Amniotic epithelial cell (primary cell): ENCODE results near the gene OR2S2.
A peak's percentile ranks its signal among the peaks of the same experiment; 100 is the strongest.
"Not testable (repeated sequence)": the region's sequence is repeated elsewhere in the genome, so short reads cannot be mapped to it uniquely, and the experiment has no call there.

Experiments used
- DNase-seq: peaks from one replicate; pipeline ENCODE4 v3.0.0-alpha.2; 2010; ENCODE audit warnings: low read depth

OR2S2 gene

GRCh38 chr9:35933550-35934067 lies 24.3 kb downstream of the OR2S2 start:
- peak; percentile 18 for DNase-seq

DNA sequence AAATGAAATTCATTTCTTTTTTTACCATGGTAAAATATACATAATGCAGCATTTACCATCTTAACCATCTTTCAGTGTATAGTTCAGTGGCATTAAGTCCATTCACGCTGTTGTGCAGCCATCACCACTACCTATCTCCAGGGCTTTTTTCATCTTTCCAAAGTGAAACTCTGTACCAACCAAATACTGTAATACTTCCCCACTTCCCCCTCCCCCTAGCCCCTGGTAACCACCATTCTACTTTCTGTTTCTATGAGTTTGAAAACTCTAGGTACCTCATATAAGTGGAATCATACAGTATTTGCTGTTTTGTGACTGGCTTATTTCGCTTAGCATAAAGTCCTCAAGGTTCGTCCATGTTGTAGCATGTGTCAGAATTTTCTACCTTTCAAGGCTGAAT lies 25.2 kb downstream of the OR2S2 start:
- no peak for DNase-seq

DNA sequence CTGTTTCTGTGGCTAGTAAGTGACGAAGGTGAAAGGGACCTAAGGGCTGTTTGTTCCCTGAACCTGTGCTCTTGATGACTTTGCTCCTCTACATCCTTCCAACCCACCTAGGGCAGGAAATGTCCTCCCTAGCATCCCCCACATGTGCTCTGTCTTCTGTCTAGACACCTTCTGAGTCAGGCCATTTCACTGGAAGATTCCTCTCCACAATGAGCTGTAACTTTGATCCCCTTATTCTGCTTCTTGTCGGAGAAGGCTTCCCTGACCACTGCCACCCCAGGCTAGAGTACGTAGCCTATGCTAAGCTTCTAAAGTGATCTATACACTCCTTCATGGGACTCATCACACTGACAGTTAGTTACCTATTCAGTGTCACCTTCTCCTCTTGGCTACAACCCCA lies 27.0 kb downstream of the OR2S2 start:
- DNase-seq, result peak; percentile 10

- DNase-seq, result no peak
These were observed 27.4 kb downstream of the OR2S2 start for GRCh38 chr9:35930521-35930920.

GRCh38 chr9:35929453-35929718 lies 28.6 kb downstream of the OR2S2 start:
- no peak for DNase-seq

DNA sequence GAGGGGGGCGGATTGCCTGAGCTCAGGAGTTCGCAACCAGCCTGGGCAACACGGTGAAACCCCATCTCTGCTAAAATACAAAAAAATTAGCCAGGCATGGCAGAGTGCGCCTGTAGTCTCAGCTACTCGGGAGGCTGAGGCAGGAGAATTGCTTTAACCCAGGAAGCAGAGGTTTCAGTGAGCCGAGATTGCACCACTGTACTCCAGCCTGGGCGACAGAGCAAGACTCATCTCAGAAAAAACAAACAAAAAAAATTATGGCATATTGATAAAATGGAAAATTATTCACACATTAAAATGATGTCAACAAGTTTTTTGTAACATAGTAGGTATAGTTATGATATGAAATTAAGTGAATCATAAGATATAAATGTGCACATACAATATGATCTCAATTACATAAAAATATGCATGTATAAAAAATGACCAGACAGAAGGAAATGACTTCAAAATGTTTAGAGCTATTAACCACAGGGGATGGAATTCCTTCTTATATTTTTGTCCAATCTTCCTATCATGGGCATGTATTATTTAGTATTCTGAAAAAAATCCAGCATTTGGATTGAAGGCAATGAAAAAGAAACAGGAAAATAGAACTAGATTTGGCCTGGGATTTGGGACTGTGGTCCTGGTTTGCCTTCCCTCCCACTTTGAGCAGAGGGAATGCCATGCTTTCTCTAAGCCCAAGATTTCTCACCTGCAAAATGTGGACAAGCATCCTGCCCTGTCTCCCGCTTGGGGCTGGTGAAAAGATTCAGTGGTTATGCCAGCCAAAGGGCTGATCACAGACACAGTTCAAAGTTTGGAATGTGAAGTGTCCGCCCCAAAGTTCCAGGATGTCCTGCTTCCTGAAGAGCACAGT lies 29.1 kb downstream of the OR2S2 start:
- no peak for DNase-seq

- DNase-seq, result peak; percentile 97
These were observed 33.8 kb downstream of the OR2S2 start for GRCh38 chr9:35923927-35924763.

DNA sequence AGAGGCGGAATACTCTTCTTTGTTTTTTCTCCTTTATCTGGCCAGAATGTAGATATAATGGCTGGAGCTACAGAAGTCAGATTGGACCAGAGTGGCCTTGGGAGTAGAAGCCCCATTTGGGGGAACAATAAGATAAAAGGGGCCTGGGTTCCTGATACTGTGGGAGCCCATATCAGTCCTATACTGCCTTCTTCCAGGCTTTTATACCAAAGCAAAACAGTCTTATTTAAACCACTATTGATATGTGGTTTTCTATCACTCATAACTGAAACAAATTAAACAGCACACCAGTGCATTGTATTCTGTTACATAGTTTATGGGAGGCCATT lies 34.4 kb downstream of the OR2S2 start:
- no peak for DNase-seq

DNA sequence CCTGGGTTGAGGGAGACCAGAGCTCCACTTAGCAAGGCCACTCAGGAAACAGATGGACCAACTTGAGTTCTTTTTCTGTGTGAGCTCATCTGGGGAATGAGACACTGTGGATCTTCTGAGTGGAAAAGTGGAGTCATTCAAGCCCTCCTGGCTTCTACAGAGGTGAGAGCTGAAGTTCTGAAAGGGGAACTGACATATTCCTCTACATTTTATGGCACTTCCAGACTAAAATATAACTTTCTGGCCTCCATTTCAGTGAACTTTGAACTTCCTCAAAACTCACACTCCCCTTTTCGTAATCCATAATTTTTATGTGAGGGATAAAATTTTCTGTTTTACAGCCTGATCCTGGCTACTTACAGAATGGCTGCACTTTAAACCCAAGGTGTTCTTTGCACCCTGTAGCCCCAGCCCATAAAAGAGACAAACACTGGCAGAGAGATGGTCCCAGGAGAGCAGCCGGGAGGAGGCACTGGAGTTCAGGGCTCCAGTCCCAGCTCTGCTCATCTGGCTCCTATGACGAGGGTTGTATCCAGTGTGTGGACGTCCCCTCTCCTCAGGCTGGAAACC lies 37.8 kb downstream of the OR2S2 start:
- no peak for DNase-seq

- DNase-seq, result no peak
These were observed 38.5 kb downstream of the OR2S2 start for GRCh38 chr9:35919212-35920008.

DNA sequence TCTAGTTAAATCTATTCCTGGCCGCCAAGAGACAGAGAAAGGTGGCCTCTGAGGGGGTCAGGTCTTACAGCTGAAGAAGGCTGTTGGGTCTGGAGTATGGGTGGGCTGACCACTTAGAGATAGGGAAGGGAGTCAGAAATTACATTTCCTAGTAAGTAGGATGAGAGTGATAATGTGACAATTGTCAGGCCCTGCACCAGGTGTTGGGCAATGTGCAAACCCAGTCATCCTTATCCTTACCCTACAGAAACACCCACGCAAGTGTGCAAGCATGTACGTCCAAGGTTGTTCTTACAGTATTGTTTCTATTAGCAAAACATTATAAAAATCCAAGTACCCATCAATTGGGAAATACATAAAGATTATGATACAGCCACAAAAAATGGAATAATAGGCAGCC lies 39.2 kb downstream of the OR2S2 start:
- DNase-seq, result no peak

DNA sequence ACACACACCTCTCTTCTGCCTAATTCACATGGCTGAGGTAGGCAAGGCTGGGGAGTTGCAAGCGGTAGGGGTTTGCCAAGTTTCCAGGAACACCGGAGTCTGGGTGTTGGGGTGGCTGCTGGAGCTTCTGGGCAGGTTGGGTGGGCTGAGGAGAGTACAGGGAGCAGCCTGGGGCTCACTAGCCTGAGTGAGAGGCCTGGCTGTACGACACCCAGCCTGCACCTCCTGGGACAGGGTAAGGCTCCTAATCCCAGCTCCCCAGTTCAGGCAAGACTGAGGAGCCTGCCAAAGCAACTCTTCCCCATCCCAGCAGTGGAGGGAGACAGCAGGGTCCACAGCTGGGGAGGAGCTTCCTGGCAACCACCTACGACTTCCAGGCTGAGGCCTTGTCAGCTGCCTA lies 40.7 kb downstream of the OR2S2 start:
- DNase-seq, result no peak

- no peak for DNase-seq
These were observed 42.2 kb downstream of the OR2S2 start for GRCh38 chr9:35915681-35916294.

DNA sequence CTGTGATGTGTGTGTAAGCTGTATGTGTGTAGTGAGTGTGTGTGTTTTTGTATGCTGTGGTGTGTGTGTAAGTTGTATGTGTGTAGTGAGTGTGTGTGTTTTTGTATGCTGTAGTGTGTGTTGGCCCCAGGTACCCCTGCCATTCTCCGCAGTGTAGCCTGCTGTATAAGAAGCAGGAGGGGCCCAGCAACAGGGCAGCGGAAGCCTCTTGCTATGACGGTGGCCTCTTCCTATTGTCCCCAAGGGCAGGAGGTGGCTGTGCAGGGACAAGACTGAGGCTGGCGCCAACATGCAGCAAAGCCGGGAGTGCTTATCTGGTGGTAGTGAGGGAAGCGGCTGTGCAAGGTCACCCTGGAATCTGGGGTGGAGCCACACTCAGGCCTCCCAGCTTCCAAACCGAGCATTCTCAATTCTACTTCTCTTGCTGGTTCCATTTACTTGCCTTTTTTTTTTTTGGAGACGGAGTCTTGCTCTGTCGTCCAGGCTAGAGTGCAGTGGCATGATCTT lies 43.6 kb downstream of the OR2S2 start:
- peak; percentile 32 for DNase-seq

GRCh38 chr9:35913429-35913828 lies 44.5 kb downstream of the OR2S2 start:
- DNase-seq, result not testable (repeated sequence)

- DNase-seq, result no peak
These were observed 45.1 kb downstream of the OR2S2 start for GRCh38 chr9:35912791-35913400.

DNA sequence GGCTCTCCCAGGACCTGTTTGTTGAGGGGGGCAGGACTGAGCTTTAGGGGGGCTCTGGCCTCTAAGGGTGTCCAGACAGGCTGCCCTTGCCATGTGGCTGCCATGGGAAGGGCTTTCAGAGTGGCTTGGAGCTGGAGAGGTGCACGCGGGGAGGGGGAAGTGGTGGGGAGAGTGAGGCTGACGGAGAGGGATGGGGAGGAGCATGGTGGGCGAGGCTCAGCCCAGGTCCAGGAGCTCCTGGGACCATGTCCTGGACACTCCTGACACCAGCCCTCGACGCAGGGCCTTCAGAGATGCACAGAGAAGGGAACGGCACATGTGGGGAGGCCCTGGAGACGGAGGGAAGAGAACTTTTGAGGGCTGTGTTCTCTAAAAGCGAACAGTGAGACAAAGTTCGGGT lies 46.3 kb downstream of the OR2S2 start:
- no peak for DNase-seq

DNA sequence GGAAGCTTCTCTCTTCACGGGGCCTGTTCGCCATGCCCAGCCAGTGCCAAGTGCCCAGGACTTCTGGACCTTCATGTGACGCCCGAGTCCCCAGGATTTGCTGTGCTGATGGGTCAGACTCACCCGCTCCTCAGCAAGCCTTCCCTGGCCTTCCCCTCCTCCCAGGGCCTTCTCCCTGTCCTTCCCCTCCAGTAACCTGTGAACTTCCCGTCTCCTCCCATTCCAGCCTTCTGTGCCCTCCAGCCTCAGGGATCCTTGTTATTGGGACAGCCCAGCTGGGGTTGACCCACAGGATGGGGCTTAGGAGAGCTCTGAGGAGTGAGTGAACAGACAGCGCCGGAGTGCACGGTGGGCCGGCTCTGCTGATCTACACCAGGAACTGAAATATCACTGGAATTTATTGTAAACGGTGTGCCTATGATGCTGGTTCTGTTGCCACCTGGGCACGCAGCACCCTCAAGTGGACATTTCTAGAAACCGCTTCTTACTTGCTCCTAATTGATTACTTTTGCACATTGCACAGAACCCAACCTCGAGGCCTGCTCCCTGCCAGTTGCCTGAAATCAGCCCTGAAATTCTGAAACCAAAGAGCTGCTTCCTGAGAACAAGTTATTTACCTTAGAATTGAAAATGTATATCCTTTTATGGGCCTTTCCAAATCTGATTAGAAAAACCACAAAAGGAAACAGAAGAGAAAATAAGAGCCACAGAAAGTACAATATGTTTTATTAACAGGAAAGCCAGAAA lies 47.2 kb downstream of the OR2S2 start:
- DNase-seq, result peak; percentile 76

GRCh38 chr9:35909687-35910612 lies 48.0 kb downstream of the OR2S2 start:
- no peak for DNase-seq
